IMR-90 (cell line): ENCODE results near the gene SNED1.

ENCODE experiments used
- BHLHE40 ChIP-seq: fragments of 150-350 bp; IDR thresholded peaks from 2 replicates; pipeline ENCODE4 v1.6.1; 2016; ENCODE audit warnings: mild to moderate bottlenecking, low read depth, low read length
- CEBPB ChIP-seq: IDR thresholded peaks from 2 replicates; pipeline ENCODE4 v1.6.1; 2012; ENCODE audit warnings: low read depth, low read length, improper control_type of control experiment
- CHD1 ChIP-seq: IDR thresholded peaks from 2 replicates; pipeline ENCODE4 v1.6.1; 2012; ENCODE audit warnings: low read depth, low read length, improper control_type of control experiment
- MAFK ChIP-seq: IDR thresholded peaks from 2 replicates; pipeline ENCODE4 v1.6.1; 2012; ENCODE audit warnings: low read depth, low read length, improper control_type of control experiment
- MXI1 ChIP-seq: IDR thresholded peaks from 2 replicates; pipeline ENCODE4 v1.6.1; 2012; ENCODE audit warnings: low read depth, mild to moderate bottlenecking, low read length, moderate library complexity, borderline replicate concordance
- POLR2A ChIP-seq: IDR thresholded peaks from 2 replicates; pipeline ENCODE4 v1.6.1; 2012; ENCODE audit warnings: mild to moderate bottlenecking, low read depth, low read length
- RAD21 ChIP-seq: IDR thresholded peaks from 2 replicates; pipeline ENCODE4 v1.6.1; 2012; ENCODE audit warnings: low read length, improper control_type of control experiment
- RCOR1 ChIP-seq: IDR thresholded peaks from 2 replicates; pipeline ENCODE4 v1.6.1; 2012; ENCODE audit warnings: mild to moderate bottlenecking, low read length, improper control_type of control experiment; ENCODE audit not compliant: insufficient replicate concordance
- RFX5 ChIP-seq: IDR thresholded peaks from 2 replicates; pipeline ENCODE4 v1.8.0; 2012; ENCODE audit warnings: low read depth, mild to moderate bottlenecking, low read length, moderate library complexity
- SMC3 ChIP-seq: fragments of 150-350 bp; IDR thresholded peaks from 2 replicates; pipeline ENCODE4 v1.6.1; 2016; ENCODE audit warnings: low read depth, mild to moderate bottlenecking, antibody characterized with exemption, low read length, moderate library complexity
- TF ChIP-seq, protein P1 (sequence below): conservative IDR thresholded peaks from 2 replicates; pipeline ENCODE4 v1.5.1; 2012; ENCODE audit warnings: mild to moderate bottlenecking, low read depth, low read length, improper control_type of control experiment
- TF ChIP-seq, protein P2 (sequence below): fragments of 150-350 bp; IDR thresholded peaks from 2 replicates; pipeline ENCODE4 v1.6.1; 2016; ENCODE audit warnings: low read depth, mild to moderate bottlenecking, low read length, moderate library complexity, borderline replicate concordance
- TF ChIP-seq, protein P3 (sequence below): fragments of 150-350 bp; IDR thresholded peaks from 2 replicates; pipeline ENCODE4 v1.6.1; 2017; ENCODE audit warnings: mild to moderate bottlenecking, antibody characterized with exemption, low read length, low read depth

DNA sequence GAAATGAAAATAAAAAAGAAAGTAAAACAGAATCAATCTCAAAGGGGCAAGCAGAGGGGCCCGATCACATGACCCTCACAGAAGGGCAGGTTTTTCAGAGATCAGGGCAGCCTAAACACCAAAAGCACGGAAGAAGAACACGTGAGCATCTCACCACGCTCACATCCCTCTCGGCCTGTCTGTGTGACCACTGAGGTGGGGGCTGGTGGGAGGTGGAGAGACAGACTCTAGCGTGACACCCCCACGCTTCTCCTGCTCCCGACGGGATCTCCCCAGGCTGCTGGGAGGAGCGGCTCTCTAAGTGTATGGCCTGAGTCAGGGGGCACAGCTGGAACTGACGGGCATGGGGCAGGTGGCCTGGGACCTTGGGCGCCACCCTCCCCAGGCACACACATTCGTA, 127.2 kb downstream of the SNED1 start:
- TF ChIP-seq, protein P1, sequence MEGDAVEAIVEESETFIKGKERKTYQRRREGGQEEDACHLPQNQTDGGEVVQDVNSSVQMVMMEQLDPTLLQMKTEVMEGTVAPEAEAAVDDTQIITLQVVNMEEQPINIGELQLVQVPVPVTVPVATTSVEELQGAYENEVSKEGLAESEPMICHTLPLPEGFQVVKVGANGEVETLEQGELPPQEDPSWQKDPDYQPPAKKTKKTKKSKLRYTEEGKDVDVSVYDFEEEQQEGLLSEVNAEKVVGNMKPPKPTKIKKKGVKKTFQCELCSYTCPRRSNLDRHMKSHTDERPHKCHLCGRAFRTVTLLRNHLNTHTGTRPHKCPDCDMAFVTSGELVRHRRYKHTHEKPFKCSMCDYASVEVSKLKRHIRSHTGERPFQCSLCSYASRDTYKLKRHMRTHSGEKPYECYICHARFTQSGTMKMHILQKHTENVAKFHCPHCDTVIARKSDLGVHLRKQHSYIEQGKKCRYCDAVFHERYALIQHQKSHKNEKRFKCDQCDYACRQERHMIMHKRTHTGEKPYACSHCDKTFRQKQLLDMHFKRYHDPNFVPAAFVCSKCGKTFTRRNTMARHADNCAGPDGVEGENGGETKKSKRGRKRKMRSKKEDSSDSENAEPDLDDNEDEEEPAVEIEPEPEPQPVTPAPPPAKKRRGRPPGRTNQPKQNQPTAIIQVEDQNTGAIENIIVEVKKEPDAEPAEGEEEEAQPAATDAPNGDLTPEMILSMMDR = no peak
- TF ChIP-seq, protein P2, sequence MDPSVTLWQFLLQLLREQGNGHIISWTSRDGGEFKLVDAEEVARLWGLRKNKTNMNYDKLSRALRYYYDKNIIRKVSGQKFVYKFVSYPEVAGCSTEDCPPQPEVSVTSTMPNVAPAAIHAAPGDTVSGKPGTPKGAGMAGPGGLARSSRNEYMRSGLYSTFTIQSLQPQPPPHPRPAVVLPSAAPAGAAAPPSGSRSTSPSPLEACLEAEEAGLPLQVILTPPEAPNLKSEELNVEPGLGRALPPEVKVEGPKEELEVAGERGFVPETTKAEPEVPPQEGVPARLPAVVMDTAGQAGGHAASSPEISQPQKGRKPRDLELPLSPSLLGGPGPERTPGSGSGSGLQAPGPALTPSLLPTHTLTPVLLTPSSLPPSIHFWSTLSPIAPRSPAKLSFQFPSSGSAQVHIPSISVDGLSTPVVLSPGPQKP = no peak
- TF ChIP-seq POLR2A = no peak
- TF ChIP-seq MXI1 = no peak
- TF ChIP-seq RFX5 = no peak
- TF ChIP-seq BHLHE40 = no peak
- TF ChIP-seq, protein P3, sequence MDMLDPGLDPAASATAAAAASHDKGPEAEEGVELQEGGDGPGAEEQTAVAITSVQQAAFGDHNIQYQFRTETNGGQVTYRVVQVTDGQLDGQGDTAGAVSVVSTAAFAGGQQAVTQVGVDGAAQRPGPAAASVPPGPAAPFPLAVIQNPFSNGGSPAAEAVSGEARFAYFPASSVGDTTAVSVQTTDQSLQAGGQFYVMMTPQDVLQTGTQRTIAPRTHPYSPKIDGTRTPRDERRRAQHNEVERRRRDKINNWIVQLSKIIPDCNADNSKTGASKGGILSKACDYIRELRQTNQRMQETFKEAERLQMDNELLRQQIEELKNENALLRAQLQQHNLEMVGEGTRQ = no peak
- TF ChIP-seq CEBPB = no peak
- TF ChIP-seq SMC3 = no peak
- TF ChIP-seq CHD1 = no peak
- TF ChIP-seq RCOR1 = no peak
- no peak for TF ChIP-seq MAFK
- no peak for TF ChIP-seq RAD21
